WTC11 (cell line): ENCODE measurements around the gene KCMF1. TPM values are rescaled to one million over a fixed set of nuclear protein-coding genes. Genes with fewer than 3 reads are reported as not detected.

Source experiments
- ATAC-seq: fragments of 200-7000 bp; cut with Tn5 transposase; 2 replicates; pipeline ENCODE4 v1.10.0; 2021; ENCODE audit warnings: mild to moderate bottlenecking, moderate library complexity
- CTCF ChIA-PET: fragments of 300-600 bp; sonication (Branson Sonifier 250); formaldehyde crosslinking; loops from one replicate; lab custom pipeline; 2021; ENCODE audit warnings: antibody characterized with exemption; lab: Charles Lee
- POLR2A ChIA-PET: fragments of 350-600 bp; sonication (Branson Sonifier 250); formaldehyde crosslinking; loops from one replicate; lab custom pipeline; 2021; ENCODE audit warnings: antibody characterized with exemption; lab: Charles Lee
- DNase-seq: peaks from one replicate; pipeline ENCODE4 v3.0.0; 2021; ENCODE audit warnings: low spot score
- H3K27ac Mint-ChIP-seq: 2 replicates; pipeline ENCODE4 v1.8.0; 2021; ENCODE audit warnings: mixed read lengths
- H3K27me3 Mint-ChIP-seq: 2 replicates; pipeline ENCODE4 v1.8.0; 2021; ENCODE audit warnings: low read depth, mild to moderate bottlenecking, moderate library complexity, mixed read lengths
- H3K36me3 Mint-ChIP-seq: 2 replicates; pipeline ENCODE4 v1.8.0; 2021; ENCODE audit warnings: mixed read lengths
- H3K4me1 Mint-ChIP-seq: 2 replicates; pipeline ENCODE4 v1.8.0; 2022; ENCODE audit warnings: mixed read lengths
- H3K4me3 Mint-ChIP-seq: 2 replicates; pipeline ENCODE4 v1.8.0; 2021; ENCODE audit warnings: mild to moderate bottlenecking, moderate library complexity, mixed read lengths
- H3K9me3 Mint-ChIP-seq: 2 replicates; pipeline ENCODE4 v1.8.0; 2021; ENCODE audit warnings: mixed read lengths
- CBFB ChIP-seq: sonication (generic); formaldehyde crosslinking; IDR thresholded peaks from 2 replicates; pipeline ENCODE4 v1.8.1; 2022; ENCODE audit warnings: mild to moderate bottlenecking, low read depth, missing genetic modification reagents
- ELF4 ChIP-seq: sonication (generic); formaldehyde crosslinking; IDR thresholded peaks from 2 replicates; pipeline ENCODE4 v1.8.1; 2022; ENCODE audit warnings: low read depth, mild to moderate bottlenecking, moderate library complexity, missing genetic modification reagents
- ESRRA ChIP-seq: sonication (generic); formaldehyde crosslinking; IDR thresholded peaks from 2 replicates; pipeline ENCODE4 v1.8.1; 2022; ENCODE audit warnings: mild to moderate bottlenecking, missing genetic modification reagents, borderline replicate concordance
- FOXJ3 ChIP-seq: sonication (generic); formaldehyde crosslinking; IDR thresholded peaks from 2 replicates; pipeline ENCODE4 v1.9.0; 2021; ENCODE audit warnings: missing genetic modification reagents, mild to moderate bottlenecking, borderline replicate concordance
- FOXK1 ChIP-seq: sonication (generic); formaldehyde crosslinking; IDR thresholded peaks from 2 replicates; pipeline ENCODE4 v1.8.0; 2022; ENCODE audit warnings: mild to moderate bottlenecking, moderate library complexity, missing genetic modification reagents
- JUN ChIP-seq: sonication (generic); formaldehyde crosslinking; IDR thresholded peaks from 2 replicates; pipeline ENCODE4 v1.8.0; 2023; ENCODE audit warnings: mild to moderate bottlenecking, missing genetic modification reagents
- KAT7 ChIP-seq: sonication (generic); formaldehyde crosslinking; IDR thresholded peaks from 2 replicates; pipeline ENCODE4 v1.8.1; 2023; ENCODE audit warnings: missing genetic modification reagents, mild to moderate bottlenecking, borderline replicate concordance
- MXD4 ChIP-seq: fragments of 250-450 bp; sonication (Bioruptor Pico); IDR thresholded peaks from 2 replicates; pipeline ENCODE4 v1.8.0; 2021; ENCODE audit warnings: mild to moderate bottlenecking, moderate library complexity, borderline replicate concordance
- NFATC4 ChIP-seq: fragments of 250-450 bp; sonication (Bioruptor Pico); IDR thresholded peaks from 2 replicates; pipeline ENCODE4 v1.9.0; 2021; ENCODE audit warnings: mild to moderate bottlenecking
- NFYB ChIP-seq: sonication (generic); formaldehyde crosslinking; conservative IDR thresholded peaks from 2 replicates; pipeline ENCODE4 v1.8.0; 2022; ENCODE audit warnings: low read depth, missing genetic modification reagents
- OVOL2 ChIP-seq: fragments of 250-450 bp; sonication (Bioruptor Pico); IDR thresholded peaks from 2 replicates; pipeline ENCODE4 v1.9.0; 2021; ENCODE audit warnings: mild to moderate bottlenecking, borderline replicate concordance
- SMAD3 ChIP-seq: sonication (generic); formaldehyde crosslinking; IDR thresholded peaks from 2 replicates; pipeline ENCODE4 v1.8.0; 2022; ENCODE audit warnings: missing genetic modification reagents, mild to moderate bottlenecking, borderline replicate concordance
- TEAD1 ChIP-seq: sonication (generic); formaldehyde crosslinking; IDR thresholded peaks from 2 replicates; pipeline ENCODE4 v1.8.0; 2022; ENCODE audit warnings: mild to moderate bottlenecking, missing genetic modification reagents
- TEAD4 ChIP-seq: sonication (generic); formaldehyde crosslinking; IDR thresholded peaks from 2 replicates; pipeline ENCODE4 v1.8.0; 2022; ENCODE audit warnings: mild to moderate bottlenecking, missing genetic modification reagents
- ZNF121 ChIP-seq: sonication (generic); formaldehyde crosslinking; IDR thresholded peaks from 2 replicates; pipeline ENCODE4 v1.8.0; 2023; ENCODE audit warnings: missing genetic modification reagents
- ZNF416 ChIP-seq: fragments of 250-450 bp; sonication (Bioruptor Pico); IDR thresholded peaks from 2 replicates; pipeline ENCODE4 v1.9.0; 2021; ENCODE audit warnings: mild to moderate bottlenecking, inconsistent platforms
- total RNA-seq: library from RNA; stranded (reverse); gene quantifications from 3 replicates; pipeline ENCODE4 v1.2.3, GENCODE V29; 2021
- TF ChIP-seq, protein P1 (sequence below): sonication (generic); formaldehyde crosslinking; IDR thresholded peaks from 2 replicates; pipeline ENCODE4 v1.8.1; 2023; ENCODE audit warnings: mild to moderate bottlenecking, missing genetic modification reagents, moderate library complexity
- TF ChIP-seq, protein P2 (sequence below): sonication (generic); formaldehyde crosslinking; IDR thresholded peaks from 2 replicates; pipeline ENCODE4 v1.8.1; 2022; ENCODE audit warnings: mild to moderate bottlenecking, moderate library complexity, missing genetic modification reagents
- TF ChIP-seq, protein P3 (sequence below): sonication (generic); formaldehyde crosslinking; IDR thresholded peaks from 2 replicates; pipeline ENCODE4 v1.8.1; 2022; ENCODE audit warnings: low read depth, mild to moderate bottlenecking, moderate library complexity, missing genetic modification reagents, borderline replicate concordance
- TF ChIP-seq, protein P4 (sequence below): sonication (generic); formaldehyde crosslinking; IDR thresholded peaks from 2 replicates; pipeline ENCODE4 v1.8.0; 2022; ENCODE audit warnings: mild to moderate bottlenecking, missing genetic modification reagents

KCMF1 gene
- total RNA-seq, 1 experiment from 2014 or later = 117 TPM

DNA sequence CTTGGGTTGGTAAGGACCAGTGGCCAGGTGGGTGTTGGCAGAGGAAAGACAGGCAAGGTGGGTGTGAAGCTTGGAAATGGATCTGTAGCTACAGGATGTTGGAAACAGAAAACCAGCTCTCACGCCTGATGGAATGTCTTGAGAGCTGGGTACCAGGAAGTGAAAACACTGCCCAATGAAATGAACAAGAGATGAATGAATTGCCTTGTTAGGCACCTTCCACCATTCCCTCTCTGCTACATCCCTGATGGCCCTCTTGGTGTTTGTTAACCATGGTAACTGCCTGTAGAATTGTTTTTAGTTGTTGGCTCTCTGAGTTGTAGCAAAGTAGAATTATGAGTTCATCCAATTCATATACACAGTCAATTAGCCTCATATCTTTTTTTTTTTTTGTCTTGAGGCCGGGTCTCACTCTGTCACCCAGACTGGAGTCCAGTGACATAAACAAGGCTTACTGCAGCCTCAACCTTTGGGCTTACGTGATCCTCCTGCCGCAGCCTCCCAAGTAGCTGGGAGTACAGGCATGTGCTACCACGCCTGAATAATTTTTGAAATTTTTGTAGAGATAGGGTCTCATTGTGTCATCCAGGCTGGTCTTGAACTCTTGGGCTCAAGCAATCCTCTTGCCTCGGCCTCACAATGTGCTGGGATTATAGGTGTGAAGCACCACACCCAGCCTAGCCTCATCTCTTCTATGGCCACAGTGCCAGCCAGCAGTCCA lies 9.5 kb downstream of the KCMF1 start:
- ChIA-PET CTCF (interaction anchor here (0.7 to 1.6 kb wide), 2 partner anchors 32 to 54 kb away, joined by 3 to 9 read pairs; no protein-coding TSS in a partner anchor), POLR2A (interaction anchor here (0.7 kb wide), 1 partner anchor 53 kb away, joined by 4 read pairs; no protein-coding TSS in a partner anchor)
- H3K36me3 Mint-ChIP-seq = no peaks in the 10 kb centered on the region; the same call in 1 of the 2 replicates
- peak overlapping the region; percentile 61 for H3K27ac Mint-ChIP-seq
- no peaks in the 10 kb centered on the region for H3K9me3 Mint-ChIP-seq
- H3K4me3 Mint-ChIP-seq = no peak overlapping the region
- TF ChIP-seq TEAD4 (CRISPR knock-in tag) = no peak
- TF ChIP-seq ZNF121 (CRISPR knock-in tag) = no peak
- TF ChIP-seq, protein P1, sequence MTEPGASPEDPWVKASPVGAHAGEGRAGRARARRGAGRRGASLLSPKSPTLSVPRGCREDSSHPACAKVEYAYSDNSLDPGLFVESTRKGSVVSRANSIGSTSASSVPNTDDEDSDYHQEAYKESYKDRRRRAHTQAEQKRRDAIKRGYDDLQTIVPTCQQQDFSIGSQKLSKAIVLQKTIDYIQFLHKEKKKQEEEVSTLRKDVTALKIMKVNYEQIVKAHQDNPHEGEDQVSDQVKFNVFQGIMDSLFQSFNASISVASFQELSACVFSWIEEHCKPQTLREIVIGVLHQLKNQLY (CRISPR knock-in tag) = no peak
- TF ChIP-seq, protein P2, sequence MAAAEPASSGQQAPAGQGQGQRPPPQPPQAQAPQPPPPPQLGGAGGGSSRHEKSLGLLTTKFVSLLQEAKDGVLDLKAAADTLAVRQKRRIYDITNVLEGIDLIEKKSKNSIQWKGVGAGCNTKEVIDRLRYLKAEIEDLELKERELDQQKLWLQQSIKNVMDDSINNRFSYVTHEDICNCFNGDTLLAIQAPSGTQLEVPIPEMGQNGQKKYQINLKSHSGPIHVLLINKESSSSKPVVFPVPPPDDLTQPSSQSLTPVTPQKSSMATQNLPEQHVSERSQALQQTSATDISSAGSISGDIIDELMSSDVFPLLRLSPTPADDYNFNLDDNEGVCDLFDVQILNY = no peak
- TF ChIP-seq, protein P3, sequence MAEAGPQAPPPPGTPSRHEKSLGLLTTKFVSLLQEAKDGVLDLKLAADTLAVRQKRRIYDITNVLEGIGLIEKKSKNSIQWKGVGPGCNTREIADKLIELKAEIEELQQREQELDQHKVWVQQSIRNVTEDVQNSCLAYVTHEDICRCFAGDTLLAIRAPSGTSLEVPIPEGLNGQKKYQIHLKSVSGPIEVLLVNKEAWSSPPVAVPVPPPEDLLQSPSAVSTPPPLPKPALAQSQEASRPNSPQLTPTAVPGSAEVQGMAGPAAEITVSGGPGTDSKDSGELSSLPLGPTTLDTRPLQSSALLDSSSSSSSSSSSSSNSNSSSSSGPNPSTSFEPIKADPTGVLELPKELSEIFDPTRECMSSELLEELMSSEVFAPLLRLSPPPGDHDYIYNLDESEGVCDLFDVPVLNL (CRISPR knock-in tag) = no peak
- no peak for TF ChIP-seq JUN (CRISPR knock-in tag)
- no peak for TF ChIP-seq SMAD3 (CRISPR knock-in tag)
- TF ChIP-seq ELF4 (CRISPR knock-in tag) = no peak
- TF ChIP-seq, all 79 proteins: peak for 0
- DNase-seq (no peak), ATAC-seq (no peak)
- Mint-ChIP-seq H3K27me3 (no peaks in the 10 kb centered on the region), H3K4me1 (peaks cover 50% of the 10 kb centered on the region)

DNA sequence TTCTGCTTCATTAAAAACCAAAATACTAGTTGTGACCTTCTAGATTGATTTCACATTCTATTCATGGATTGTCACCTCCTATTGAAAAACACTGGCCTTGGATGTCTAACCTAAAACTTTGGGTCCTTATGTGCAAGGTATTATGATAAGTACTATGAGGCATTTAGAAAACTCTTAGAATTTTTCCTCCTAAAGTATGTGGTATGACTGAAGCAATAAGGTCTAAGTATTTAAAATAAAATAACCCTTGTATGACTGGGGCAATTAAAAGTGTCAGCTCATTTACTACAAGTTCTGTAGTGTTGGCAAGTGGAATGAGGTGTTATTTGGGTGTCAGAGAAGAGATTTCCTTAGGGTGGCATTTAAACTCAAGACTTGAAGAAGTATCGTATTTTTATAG lies 15.1 kb downstream of the KCMF1 start:
- POLR2A ChIA-PET = no interaction called here
- TF ChIP-seq OVOL2 (CRISPR knock-in tag) = no peak
- TF ChIP-seq, protein P4, sequence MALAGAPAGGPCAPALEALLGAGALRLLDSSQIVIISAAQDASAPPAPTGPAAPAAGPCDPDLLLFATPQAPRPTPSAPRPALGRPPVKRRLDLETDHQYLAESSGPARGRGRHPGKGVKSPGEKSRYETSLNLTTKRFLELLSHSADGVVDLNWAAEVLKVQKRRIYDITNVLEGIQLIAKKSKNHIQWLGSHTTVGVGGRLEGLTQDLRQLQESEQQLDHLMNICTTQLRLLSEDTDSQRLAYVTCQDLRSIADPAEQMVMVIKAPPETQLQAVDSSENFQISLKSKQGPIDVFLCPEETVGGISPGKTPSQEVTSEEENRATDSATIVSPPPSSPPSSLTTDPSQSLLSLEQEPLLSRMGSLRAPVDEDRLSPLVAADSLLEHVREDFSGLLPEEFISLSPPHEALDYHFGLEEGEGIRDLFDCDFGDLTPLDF (CRISPR knock-in tag) = no peak
- TF ChIP-seq FOXJ3 (CRISPR knock-in tag) = no peak
- no peak for TF ChIP-seq NFATC4 (CRISPR knock-in tag)
- no peak for TF ChIP-seq FOXK1
- TF ChIP-seq, protein P1 (CRISPR knock-in tag) = no peak
- no peak for TF ChIP-seq KAT7
- no peak for TF ChIP-seq MXD4 (CRISPR knock-in tag)
- TF ChIP-seq NFYB (CRISPR knock-in tag) = no peak
- TF ChIP-seq JUN (CRISPR knock-in tag) = no peak
- TF ChIP-seq ZNF416 (CRISPR knock-in tag) = no peak
- no peak for TF ChIP-seq TEAD1 (CRISPR knock-in tag)
- TF ChIP-seq ESRRA (CRISPR knock-in tag) = no peak
- TF ChIP-seq CBFB (CRISPR knock-in tag) = no peak
- Mint-ChIP-seq H3K4me3 (no peak overlapping the region), H3K27me3 (no peaks in the 10 kb centered on the region), H3K4me1 (peaks cover 36% of the 10 kb centered on the region), H3K36me3 (no peaks in the 10 kb centered on the region), H3K9me3 (no peaks in the 10 kb centered on the region), H3K27ac (peak overlapping the region; percentile 9; the same call in 1 of the 2 replicates)
- CTCF ChIA-PET = no interaction called here
- ATAC-seq (no peak), DNase-seq (no peak)
